Fibroblast of the conjunctiva (primary cell): ENCODE measurements around the gene TXNL1.
A peak's percentile ranks its signal among the peaks of the same experiment; 100 is the strongest.
"Not testable (repeated sequence)": the region's sequence is repeated elsewhere in the genome, so short reads cannot be mapped to it uniquely, and the experiment has no call there.

Experiments used
- DNase-seq: peaks from one replicate; pipeline ENCODE4 v3.0.0-alpha.2; 2010; ENCODE audit warnings: low read depth

The TXNL1 gene

DNA sequence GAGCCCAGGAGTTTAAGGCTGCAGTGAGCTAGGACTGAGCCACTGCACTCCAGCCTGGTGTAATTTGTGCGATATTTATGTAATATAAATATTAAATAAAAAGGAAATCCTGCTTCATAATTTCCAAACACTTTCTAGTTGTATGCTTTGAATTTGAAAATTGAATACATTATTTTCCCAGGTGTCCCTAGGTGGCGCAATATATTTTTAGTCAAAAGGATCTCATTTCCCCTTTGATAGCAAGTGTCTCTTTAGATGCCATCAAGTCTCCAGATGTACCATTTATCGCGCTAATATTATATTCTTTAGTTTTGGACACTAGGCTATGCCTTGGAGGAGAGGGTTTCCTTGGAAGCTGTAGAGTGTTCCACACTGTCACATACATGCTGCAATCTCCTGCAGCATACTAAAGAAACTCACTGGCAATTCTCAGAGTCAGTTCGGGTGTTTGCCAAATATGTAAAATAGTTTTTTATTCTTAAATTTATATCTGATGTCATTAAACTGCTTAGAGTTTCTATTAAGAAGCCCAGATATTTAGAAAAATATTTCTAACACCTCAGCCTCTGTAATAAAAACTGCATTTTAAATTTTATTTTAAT lies 7.1 kb upstream of the TXNL1 start:
- DNase-seq: no peak

DNA sequence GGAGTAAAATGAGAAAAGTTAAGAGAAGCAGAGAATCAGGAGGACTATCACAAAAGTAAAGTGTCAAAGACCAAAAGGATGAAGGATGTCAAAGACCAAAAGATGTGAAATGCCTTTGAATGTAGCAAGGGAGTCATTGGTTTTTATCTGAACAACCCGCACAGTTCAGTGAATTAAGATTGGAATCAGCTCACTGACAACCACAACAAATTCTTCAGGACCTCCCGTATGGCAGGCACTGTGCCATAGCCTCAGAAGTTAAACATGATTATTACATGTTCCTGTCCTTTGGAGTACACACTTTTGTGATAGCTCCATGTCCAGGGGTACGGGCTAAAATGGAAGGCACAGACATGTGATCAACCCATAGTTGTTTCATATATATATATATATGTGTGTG lies 5.0 kb upstream of the TXNL1 start:
- no peak for DNase-seq

DNA sequence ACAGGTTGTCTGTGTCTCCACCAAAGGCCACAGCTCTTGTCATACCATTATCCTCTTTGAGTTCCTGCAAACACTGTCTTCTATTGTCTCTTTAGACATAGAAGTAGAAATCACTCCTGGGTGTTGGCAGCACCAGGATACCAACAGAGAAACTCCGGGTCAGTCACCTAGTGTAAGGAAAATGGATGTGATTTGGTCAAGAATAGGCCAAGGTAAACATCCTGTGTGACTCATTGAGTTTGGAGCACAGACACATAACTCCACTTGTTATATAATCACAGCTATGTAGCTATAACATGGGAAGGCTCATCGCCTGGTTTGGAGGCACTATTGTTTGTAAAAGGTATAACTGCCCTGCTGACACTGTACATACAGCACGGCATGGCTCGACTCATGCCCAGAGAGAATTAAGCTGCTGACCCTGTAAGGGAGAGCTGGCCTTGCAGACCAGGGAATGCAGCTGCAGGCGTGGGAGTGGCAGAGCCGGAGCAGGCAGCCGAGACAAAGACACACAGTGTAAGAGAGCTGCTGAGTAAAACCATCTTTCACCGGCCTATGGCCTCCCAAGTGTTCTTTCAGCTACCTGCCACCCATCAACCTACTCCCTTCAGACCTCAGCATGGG lies 3.4 kb upstream of the TXNL1 start:
- no peak for DNase-seq

DNA sequence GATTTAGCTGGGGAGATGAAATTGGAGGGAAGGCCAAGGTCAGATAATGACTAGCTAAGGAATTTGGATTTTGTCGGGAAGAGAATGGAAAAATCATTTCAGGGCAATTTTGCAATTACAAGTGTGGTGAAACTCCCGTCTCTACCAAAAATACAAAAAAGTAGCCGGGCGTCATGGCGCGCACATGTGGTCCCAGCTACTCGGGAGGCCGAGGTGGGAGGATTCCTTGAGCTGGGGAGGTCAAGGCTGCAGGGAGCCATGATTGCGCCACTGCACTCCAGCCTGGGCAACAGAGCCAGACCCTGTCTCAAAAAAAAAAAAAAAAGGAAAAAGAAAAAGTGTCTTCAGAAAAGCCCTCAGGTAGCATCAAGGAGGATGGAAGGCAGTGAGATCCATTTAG lies 1.2 kb upstream of the TXNL1 start:
- DNase-seq: no peak

DNA sequence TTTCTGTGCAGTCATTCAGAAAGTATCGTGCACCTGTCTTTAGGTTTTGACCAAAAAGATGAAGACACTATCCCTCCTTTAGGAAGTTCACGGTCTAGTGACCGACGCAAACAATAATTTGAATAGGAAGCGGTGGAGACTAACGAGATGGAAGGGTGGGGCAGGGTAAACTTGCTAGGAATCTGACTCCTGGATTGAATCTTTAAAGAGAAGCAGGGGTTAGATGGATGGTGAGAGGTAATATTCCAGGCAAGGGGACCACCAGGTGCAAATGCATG lies 651 bp upstream of the TXNL1 start:
- no peak for DNase-seq

DNA sequence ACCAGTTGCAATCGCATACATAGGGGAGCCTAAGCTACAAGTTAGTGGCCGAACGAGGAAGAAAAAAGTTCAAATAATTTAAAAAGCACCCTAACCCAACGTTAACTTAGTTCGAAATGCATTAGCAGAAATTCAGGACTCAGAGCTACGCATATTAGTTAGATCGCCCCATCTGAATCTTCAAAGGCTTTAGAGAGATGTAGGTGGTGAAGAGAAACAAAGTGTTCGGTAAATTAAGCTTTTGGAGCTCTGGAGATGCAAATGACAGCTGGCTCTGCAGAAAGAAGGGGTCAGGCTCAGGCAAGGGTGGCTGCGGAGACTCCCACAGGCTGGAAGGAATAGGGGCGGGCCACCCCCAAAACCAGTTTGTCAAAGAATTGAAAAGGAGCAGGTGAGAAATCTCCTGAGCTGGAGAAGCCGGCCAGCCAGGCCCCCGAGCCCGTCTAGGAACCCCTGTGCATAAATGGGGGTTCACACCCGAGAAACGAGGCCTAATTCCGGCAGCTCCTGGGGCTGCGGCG lies 621 bp downstream of the TXNL1 start:
- DNase-seq: no peak

DNA sequence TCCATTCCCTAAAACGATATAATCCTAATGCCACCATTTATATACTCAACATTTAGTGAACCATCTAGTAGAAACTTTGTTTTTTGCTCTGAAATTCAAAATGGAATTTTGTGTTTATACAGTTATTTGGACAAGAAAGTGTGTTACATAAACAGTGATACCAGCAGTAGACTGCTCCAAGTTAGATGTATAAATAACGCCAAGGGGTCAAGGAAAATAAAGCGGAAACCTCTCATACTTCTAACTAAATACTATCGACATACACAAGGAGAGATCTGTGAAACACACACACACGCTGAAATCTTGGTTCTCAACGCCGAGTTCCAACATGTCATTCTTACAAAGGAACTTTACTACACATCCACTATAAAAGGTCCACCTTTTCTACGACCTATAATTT lies 1.2 kb downstream of the TXNL1 start:
- no peak for DNase-seq

DNA sequence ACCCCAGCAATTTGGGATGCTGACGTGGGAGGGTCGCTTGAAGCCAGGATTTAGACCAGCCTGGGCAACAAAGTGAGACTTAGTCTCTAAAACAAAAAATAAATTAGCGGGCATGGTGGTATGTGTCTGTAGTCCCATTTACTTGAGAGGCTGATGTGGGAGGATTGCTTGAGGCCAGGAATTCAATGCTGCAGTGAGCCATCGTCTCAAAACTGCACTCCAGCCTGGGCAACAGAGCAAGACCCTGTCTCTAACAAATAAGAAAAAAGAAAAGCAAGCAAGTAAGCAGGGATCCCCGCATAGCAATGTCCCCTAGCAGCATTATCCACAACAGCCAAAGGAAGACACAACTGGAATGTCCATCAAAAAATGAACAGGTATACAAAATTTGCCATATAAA lies 3.4 kb downstream of the TXNL1 start:
- DNase-seq: no peak

DNA sequence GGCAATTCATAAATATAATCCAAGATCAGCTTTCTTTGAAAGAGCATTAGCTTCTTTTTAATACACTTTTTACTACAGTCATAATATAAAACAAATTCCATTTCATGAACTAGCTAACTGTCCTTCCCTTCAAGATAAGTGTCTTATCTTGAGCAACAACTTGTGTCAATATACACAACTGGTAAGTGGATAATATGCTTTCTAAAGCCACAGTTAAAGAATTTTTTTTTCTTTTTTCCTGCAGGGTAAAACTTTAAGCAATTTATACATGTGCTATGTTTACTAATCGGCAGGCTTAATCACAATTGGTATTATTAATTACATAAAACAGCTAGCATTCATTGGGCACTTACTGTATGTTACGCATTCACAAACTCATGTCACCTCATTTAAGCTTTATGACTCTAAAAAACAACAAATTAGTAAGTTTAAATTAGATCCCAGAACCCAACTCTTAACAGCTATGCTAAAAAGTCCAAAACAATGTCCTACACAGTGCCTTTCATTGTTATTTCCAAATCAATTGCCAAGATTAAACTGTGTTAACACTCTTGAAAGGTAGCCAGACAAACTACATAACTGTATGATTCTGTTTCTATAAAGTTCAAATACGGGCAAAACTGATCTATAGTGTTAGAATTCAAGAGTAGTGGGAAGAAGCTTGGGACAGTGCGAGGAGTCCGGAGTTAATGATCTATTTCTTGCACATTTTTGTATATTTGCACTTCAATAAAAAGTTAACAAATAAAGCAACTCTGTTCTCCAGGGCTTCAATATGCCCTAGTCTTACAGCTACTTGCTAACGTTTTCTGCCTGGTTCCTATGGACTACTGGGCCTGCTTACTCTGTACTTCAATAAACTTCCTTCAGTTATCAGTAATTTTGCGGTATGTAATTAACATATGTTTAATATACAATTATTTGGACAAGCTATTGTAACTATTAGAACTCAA lies 6.0 kb downstream of the TXNL1 start:
- DNase-seq: no peak

DNA sequence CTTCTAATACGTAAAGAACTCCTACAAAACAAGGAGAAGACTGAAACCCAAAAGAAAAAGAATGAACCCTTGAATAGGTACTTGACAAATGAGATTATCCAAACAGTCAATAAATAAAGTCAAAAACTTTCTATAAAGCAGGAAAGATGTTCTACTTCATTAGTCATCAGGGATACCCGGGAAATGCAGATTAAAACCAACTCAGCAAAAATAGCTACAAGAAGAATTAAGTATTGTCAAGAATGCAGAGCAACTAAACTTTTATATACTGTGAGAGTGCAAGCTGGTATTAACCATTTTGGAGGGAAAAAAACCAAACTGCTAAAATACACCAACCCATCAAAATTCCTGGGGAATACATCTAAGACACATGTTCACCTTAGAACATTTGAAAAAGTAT lies 10.4 kb downstream of the TXNL1 start:
- DNase-seq: no peak

DNA sequence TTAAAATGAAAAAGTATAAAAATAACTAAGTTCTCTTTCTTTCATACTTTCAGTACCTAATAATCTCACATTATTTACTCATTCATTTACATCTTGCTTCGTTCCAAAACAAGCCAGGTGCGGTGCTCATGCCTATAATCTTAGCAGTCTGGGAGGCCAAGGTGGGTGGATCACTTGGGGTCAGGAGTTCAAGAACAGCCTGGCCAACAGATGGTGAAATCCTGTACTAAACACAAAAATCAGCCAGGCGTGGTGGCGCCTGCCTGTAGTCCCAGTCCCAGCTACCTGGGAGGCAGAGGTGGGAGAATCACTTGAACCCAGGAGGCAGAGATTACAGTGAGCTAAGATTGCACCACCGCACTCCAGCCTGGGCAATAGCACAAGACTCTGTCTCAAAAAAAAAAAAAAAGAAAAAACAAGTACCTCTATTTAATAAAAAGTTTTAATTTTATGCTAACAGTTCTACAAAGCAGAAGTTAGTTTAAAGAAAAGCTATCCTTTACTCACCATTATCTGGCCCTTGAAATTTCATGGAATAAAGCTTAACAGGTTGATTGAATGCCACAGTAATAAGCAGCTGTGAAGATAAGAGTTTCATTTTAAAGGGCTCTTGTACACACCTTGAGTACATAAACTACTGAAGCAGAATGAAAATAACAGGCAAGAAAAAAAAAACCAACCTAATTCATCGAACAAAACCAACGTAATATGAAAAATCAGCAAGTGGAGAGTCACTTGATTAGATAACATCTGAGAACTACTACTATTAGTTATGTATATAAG lies 22.5 kb downstream of the TXNL1 start:
- DNase-seq: no peak

DNA sequence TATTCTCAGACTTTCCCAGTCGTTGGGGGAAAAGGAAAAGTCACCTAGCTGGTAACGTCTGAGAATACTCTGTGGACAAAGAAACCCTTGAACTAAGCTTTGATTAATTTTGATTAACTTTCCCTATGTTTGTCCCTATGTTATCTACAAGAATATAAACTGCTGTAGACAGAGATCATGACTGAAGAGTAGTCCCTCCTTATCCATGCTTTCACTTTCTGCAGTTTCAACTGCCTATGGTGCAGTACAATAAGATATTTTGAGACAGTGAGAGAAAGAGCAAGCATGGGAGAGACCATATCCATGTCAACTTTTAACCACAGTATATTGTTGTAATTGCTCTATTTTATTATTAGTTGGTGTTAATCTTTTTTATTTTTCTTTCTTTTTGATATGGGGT lies 31.8 kb downstream of the TXNL1 start:
- no peak for DNase-seq

DNA sequence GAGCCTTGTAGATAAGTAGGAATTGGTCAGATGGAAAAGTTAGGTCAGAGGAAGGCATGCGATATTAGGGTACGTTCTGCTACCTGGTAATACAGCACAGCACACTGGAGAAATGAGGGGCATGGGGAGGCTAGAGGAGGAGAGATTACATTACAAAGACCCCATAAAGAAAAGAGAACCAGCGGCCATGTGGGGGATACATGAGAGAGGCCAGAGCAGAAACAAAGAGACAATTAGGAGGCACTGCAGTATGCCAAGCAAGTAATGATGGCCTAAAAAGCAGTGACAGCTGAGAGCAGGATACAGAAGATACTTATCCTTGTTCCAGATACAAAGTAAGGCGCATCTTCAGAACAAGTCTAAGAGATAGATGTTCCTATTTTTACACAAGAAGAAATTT lies 40.0 kb downstream of the TXNL1 start:
- no peak for DNase-seq

DNA sequence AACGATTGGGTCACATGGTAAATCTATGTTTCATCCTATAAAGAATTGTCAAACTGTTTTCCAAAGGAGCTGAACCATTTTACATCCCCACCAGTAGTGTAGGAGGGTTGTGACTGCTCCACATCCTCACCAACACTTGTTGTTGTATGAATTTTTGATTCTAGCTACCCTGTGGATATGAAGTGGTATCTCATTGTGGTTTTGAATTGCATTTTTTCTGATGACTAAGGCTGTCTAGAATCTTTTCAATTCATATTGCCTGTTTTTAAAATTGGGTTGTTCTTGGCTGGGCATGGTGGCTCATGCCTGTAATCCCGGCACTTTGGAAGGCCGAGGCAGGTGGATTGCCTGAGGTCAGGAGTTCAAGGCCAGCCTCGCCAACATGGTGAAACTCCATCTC lies 44.5 kb downstream of the TXNL1 start:
- no peak for DNase-seq

DNA sequence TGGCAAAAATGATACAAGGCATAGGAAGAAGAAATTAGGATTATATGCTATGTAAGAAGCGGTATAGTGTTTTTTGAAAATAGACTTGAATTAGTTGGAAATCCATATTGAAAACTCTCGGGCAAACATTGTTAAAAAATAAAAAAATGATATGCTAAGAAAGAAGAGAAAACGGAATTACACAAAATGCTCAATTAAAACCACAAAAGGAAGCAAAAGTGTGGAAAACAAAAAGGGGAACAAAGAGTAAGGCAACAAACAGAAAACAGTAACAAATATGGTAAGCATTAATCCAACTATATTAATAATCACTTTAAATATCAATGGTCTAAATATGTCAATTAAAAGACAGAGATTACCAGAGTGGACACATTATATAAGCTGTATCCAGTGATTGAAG lies 58.4 kb downstream of the TXNL1 start:
- no peak for DNase-seq

DNA sequence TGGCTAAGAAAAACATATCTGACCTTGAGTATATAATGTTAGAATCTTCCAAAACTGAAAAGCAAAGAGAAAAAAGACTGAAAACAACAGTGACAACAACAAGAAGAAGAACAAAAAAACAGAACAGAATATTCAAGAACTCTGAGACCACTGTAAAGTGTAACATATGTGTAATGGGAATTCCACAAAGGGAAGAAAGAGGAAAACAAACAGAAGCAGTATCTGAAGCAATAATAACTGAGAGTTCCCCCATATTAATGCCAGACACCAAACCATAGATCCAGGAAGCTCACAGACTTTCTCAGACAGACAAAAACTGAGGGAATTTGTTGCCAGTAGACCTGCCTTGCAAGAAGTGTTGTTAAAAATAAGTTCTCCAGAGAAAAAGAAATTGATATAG lies 58.9 kb downstream of the TXNL1 start:
- no peak for DNase-seq

DNA sequence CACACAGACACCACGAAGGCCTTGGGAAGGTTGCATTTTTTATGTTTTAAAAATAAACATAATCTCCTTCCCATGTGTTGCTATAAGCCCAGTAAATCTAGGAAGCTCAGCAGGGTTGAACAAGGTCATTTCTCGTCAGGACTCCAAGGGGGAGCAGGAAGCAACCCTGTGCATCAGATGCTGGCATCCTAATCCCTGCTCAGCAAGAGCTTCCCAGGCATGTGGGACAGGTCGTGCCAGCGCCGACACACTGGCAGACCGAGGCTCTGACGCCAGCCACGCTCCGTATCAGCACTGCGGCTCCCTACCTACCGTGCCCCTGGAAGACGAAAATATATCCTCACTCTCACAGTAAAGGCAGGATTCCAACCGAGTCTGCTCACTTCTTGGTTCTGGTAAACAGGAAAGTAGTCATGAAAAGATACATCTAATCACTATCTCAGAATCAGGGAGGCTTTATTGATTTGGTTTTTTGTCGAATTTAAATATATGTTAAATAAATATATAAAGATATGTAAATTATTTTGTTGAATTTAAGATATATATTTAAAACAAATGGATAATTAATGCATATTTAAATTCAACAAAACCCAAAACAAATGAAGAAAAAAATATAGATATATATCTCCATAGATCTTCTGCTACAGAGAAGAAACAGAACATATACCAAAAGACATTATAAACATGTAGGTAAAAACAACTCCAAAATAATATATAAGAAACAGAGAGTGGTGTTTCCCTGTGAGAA lies 61.4 kb downstream of the TXNL1 start:
- DNase-seq: no peak

DNA sequence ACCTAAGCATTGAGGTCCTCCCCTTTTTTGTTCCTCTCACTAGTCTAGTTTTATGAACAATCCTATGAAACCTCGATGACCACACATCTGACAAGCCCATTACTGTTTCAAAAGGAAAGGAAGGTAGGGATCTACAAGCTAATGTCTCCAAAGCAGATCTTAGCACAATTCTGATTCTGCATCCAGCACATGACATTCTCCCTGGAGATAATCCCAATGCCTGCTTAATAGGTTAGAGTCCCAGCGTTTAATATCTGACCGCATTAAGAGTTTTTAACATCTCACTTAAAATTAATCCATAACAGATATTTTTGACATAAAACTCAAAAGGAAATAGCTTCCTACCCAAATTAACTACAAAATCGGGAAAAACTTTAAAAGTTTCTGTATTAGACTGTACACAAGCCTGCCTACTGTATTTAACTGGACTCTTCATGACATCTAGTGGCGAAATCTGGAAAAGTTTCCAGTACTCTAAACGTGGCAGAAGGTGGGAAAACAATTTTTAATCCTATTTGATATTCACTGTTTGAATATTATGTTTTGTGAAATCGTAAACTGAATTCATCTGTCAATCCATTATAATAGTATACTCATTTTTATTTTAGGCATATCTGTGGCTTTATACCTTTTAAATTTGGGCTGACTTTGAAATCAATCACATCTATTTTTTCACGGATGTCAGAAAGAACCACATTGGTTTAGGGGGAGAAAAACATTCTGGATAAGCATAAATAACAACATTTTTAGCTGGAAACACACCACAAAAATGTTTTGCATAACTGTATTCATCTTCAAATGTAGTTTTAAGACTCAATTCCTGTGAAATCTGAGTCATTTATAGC lies 62.4 kb downstream of the TXNL1 start:
- DNase-seq: peak; percentile 51

DNA sequence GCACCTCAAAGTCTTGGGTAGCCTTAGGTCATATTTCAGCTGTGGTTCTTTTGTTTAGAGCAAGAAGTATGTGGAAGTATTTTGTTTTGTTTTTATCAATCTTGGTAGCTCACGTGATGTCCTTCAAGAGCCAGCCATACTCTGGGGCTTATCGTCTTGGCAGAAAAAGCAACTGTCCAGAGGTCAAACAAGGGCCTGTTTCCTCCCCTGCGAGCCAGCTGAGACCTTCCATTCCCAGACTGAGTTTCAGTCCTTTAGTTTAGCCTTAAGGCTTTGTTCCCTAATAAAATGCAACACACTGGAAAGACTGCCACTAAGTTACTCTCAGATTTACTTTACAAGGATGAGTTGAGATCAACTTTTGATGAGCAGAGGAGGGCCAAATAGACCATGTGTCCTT lies 63.5 kb downstream of the TXNL1 start:
- no peak for DNase-seq

DNA sequence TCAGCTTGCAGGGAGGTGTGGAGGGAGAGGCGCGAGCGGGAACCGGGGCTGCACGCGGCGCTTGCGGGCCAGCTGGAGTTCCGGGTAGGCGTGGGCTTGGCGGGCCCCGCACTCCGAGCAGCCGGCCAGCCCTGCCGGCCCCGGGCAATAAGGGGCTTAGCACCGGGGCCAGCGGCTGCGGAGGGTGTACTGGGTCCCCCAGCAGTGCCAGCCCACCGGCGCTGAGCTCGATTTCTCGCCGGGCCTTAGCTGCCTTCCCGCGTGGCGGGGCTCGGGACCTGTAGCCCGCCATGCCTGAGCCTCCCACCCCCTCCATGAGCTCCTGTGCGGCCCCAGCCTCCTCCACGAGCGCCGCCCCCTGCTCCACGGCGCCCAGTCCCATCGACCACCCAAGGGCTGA lies 66.1 kb downstream of the TXNL1 start:
- DNase-seq: not testable (repeated sequence)

DNA sequence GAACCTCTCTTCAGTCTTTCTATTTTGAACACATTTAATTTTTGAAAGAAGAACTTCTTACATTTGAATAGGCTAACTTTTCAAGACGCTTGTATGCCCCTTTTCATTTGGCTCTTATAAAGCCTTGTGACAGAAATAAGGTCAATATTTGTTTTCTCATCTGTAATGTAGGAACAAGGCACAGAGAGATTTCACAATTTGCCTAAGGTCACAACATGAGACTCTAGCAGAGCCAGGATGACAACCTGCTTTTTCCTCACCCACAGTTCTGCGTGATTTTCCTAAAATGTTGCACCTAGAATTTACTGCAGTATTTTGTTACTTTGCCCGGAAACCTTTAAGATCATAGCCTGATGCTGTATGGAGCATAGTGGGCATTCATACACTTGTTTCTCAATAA lies 67.4 kb downstream of the TXNL1 start:
- no peak for DNase-seq
